Measurements from ENCODE around the gene GABRR3.
A peak's percentile ranks its signal among the peaks of the same experiment; 100 is the strongest.

Gene GABRR3

DNA sequence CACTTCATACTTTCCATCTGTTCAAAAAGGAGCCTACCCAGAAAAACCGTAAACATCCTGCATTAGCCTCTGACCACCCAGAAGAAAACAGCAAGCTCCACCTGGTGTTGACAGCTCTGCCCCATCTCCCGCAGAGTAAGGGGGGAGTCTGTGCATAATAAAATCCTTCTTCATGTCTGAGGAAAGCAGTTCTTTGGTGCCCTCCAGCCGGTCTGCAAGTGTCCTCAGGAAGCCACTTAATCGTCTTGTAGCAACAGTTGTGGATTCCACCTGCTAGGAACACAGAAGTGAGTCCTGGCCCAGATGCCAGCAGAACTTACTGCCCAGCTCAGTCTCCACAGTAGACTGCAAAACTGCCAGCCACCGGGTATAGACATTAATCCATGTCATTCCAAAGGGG is 85.4 kb downstream of the GABRR3 start:
- Histone ChIP-seq H3K4me3 (ENCODE audit: low read length) (no peak overlapping the region), H3K79me1 (ENCODE audit: low read length) (no peaks in the 10 kb centered on the region), H3K4me2 (ENCODE audit: low read length) (no peak overlapping the region), H3K4ac (ENCODE audit: low read depth, low read length) (no peak overlapping the region), H2BK5ac (ENCODE audit: low read length) (no peak overlapping the region), H2AK5ac (ENCODE audit: low read length) (no peak overlapping the region), H3K9ac (ENCODE audit: low read length) (no peak overlapping the region), H3K4me1 (ENCODE audit: control insufficient read depth, low read depth, low read length) (no peaks in the 10 kb centered on the region), H3K79me2 (ENCODE audit: control insufficient read depth, insufficient read depth, low read length) (no peaks in the 10 kb centered on the region), H3K27ac (ENCODE audit: low read depth, low read length) (no peak overlapping the region), H4K5ac (ENCODE audit: low read length) (no peak overlapping the region), H3K18ac (ENCODE audit: low read length) (no peak overlapping the region), H3K36me3 (ENCODE audit: control insufficient read depth, insufficient read depth, low read length) (peaks cover 13% of the 10 kb centered on the region), H3K56ac (ENCODE audit: low read length) (no peak overlapping the region), H4K8ac (ENCODE audit: low read depth, low read length) (no peak overlapping the region), H2BK15ac (replicated peaks; ENCODE audit: low read depth) (no peak overlapping the region), H3K27me3 (ENCODE audit: insufficient read depth, low read length, poor library complexity) (no peaks in the 10 kb centered on the region), H2BK120ac (ENCODE audit: low read depth, low read length) (no peak overlapping the region), H3K23ac (ENCODE audit: low read length) (no peak overlapping the region)
- no peak for DNase-seq
- no CpG with 5 or more reads among the region's 5 CpGs for WGBS (ENCODE audit: extremely low coverage, insufficient coverage, low lambda C conversion rate)

GRCh38 chr3:97949110-97949485 is 86.0 kb downstream of the GABRR3 start:
- WGBS (ENCODE audit: extremely low coverage, insufficient coverage, low lambda C conversion rate): no CpG with 5 or more reads among the region's 2 CpGs
- peaks cover 12% of the 10 kb centered on the region for H3K36me3 ChIP-seq (ENCODE audit: control insufficient read depth, insufficient read depth, low read length)

GRCh38 chr3:97948351-97949109 is 86.6 kb downstream of the GABRR3 start:
- H3K23ac ChIP-seq (ENCODE audit: low read length): no peak overlapping the region
- peaks cover 10% of the 10 kb centered on the region for H3K36me3 ChIP-seq (ENCODE audit: control insufficient read depth, insufficient read depth, low read length)
- H4K5ac ChIP-seq (ENCODE audit: low read length): no peak overlapping the region
- H3K79me2 ChIP-seq (ENCODE audit: control insufficient read depth, insufficient read depth, low read length): no peaks in the 10 kb centered on the region
- H3K56ac ChIP-seq (ENCODE audit: low read length): no peak overlapping the region
- no CpG with 5 or more reads among the region's 5 CpGs for WGBS (ENCODE audit: extremely low coverage, insufficient coverage, low lambda C conversion rate)
- no peak overlapping the region for H2BK120ac ChIP-seq (ENCODE audit: low read depth, low read length)
- no peak overlapping the region for H3K4ac ChIP-seq (ENCODE audit: low read depth, low read length)
- no peaks in the 10 kb centered on the region for H3K79me1 ChIP-seq (ENCODE audit: low read length)
- no peak for DNase-seq
- no peak overlapping the region for H3K4me2 ChIP-seq (ENCODE audit: low read length)
- H3K9ac ChIP-seq (ENCODE audit: low read length): no peak overlapping the region
- H2BK15ac ChIP-seq (replicated peaks; ENCODE audit: low read depth): no peak overlapping the region
- no peak overlapping the region for H2BK5ac ChIP-seq (ENCODE audit: low read length)
- no peak overlapping the region for H3K18ac ChIP-seq (ENCODE audit: low read length)
- H3K27ac ChIP-seq (ENCODE audit: low read depth, low read length): no peak overlapping the region
- no peak overlapping the region for H3K4me3 ChIP-seq (ENCODE audit: low read length)
- H3K27me3 ChIP-seq (ENCODE audit: insufficient read depth, low read length, poor library complexity): no peaks in the 10 kb centered on the region
- H4K8ac ChIP-seq (ENCODE audit: low read depth, low read length): no peak overlapping the region
- no peaks in the 10 kb centered on the region for H3K4me1 ChIP-seq (ENCODE audit: control insufficient read depth, low read depth, low read length)
- H2AK5ac ChIP-seq (ENCODE audit: low read length): no peak overlapping the region

More at GRCh38 chr3:97949110-97949485, 86.0 kb downstream of the GABRR3 start:
- H4K8ac ChIP-seq (ENCODE audit: low read depth, low read length): no peak overlapping the region
- H3K9ac ChIP-seq (ENCODE audit: low read length): no peak overlapping the region
- DNase-seq: no peak
- H3K56ac ChIP-seq (ENCODE audit: low read length): no peak overlapping the region
- no peaks in the 10 kb centered on the region for H3K4me1 ChIP-seq (ENCODE audit: control insufficient read depth, low read depth, low read length)
- H2BK15ac ChIP-seq (replicated peaks; ENCODE audit: low read depth): no peak overlapping the region
- no peak overlapping the region for H3K27ac ChIP-seq (ENCODE audit: low read depth, low read length)
- H4K5ac ChIP-seq (ENCODE audit: low read length): no peak overlapping the region
- H2AK5ac ChIP-seq (ENCODE audit: low read length): no peak overlapping the region
- no peaks in the 10 kb centered on the region for H3K79me2 ChIP-seq (ENCODE audit: control insufficient read depth, insufficient read depth, low read length)
- H3K27me3 ChIP-seq (ENCODE audit: insufficient read depth, low read length, poor library complexity): no peaks in the 10 kb centered on the region
- no peak overlapping the region for H2BK5ac ChIP-seq (ENCODE audit: low read length)
- no peak overlapping the region for H3K23ac ChIP-seq (ENCODE audit: low read length)
- H3K4me3 ChIP-seq (ENCODE audit: low read length): no peak overlapping the region
- no peak overlapping the region for H2BK120ac ChIP-seq (ENCODE audit: low read depth, low read length)
- no peak overlapping the region for H3K18ac ChIP-seq (ENCODE audit: low read length)
- no peak overlapping the region for H3K4ac ChIP-seq (ENCODE audit: low read depth, low read length)
- H3K4me2 ChIP-seq (ENCODE audit: low read length): no peak overlapping the region
- no peaks in the 10 kb centered on the region for H3K79me1 ChIP-seq (ENCODE audit: low read length)

DNA sequence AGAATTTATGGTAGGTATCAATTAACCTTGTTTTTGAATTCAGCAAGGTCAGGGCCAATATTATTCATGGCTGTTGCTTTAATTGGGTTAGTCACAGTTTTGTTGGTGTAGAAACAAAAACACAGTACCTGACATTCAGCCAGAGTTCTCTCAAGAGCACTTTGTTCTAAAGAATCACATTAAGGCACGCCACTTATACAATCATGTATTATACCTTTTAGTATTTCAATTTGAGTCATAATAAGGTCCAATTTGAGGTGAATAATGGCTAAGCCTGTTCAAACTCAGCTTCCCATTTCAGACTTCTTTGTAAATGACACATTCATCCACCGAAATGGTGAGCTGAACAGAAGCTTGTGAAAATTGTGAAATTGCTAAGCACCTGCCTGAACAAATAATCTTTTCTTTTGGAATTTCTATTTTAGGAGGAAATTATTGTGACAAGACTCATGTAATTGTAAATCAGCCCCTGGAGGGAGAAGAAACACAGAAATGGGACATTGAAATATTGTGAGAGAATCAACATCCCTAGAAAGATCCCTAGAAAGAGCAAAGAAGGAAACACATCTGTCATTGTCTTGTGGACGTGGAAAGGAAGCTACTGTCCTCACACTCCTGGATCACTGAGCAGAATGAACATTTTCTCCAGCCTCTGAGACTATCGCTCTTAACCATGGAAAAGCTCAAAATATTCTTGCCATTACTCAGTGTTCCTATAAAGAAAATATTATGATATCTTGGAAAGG is 92.1 kb downstream of the GABRR3 start:
- Histone ChIP-seq H3K36me3 (ENCODE audit: control insufficient read depth, insufficient read depth, low read length) (peaks cover 3% of the 10 kb centered on the region), H3K79me2 (ENCODE audit: control insufficient read depth, insufficient read depth, low read length) (no peaks in the 10 kb centered on the region), H2BK5ac (ENCODE audit: low read length) (no peak overlapping the region), H4K8ac (ENCODE audit: low read depth, low read length) (no peak overlapping the region), H4K5ac (ENCODE audit: low read length) (no peak overlapping the region), H3K23ac (ENCODE audit: low read length) (no peak overlapping the region), H3K4me2 (ENCODE audit: low read length) (no peak overlapping the region), H2BK15ac (replicated peaks; ENCODE audit: low read depth) (no peak overlapping the region), H3K79me1 (ENCODE audit: low read length) (no peaks in the 10 kb centered on the region), H3K9ac (ENCODE audit: low read length) (no peak overlapping the region), H3K4me3 (ENCODE audit: low read length) (no peak overlapping the region), H3K4me1 (ENCODE audit: control insufficient read depth, low read depth, low read length) (no peaks in the 10 kb centered on the region), H3K56ac (ENCODE audit: low read length) (no peak overlapping the region), H3K4ac (ENCODE audit: low read depth, low read length) (no peak overlapping the region), H2BK120ac (ENCODE audit: low read depth, low read length) (no peak overlapping the region), H3K18ac (ENCODE audit: low read length) (no peak overlapping the region), H2AK5ac (ENCODE audit: low read length) (no peak overlapping the region), H3K27me3 (ENCODE audit: insufficient read depth, low read length, poor library complexity) (no peaks in the 10 kb centered on the region), H3K27ac (ENCODE audit: low read depth, low read length) (no peak overlapping the region)
- WGBS (ENCODE audit: extremely low coverage, insufficient coverage, low lambda C conversion rate): no CpG with 5 or more reads among the region's 4 CpGs
- DNase-seq: no peak

GRCh38 chr3:97940034-97940433 is 95.1 kb downstream of the GABRR3 start:
- H2BK5ac ChIP-seq (ENCODE audit: low read length): no peak overlapping the region
- H3K4ac ChIP-seq (ENCODE audit: low read depth, low read length): no peak overlapping the region
- H3K4me1 ChIP-seq (ENCODE audit: control insufficient read depth, low read depth, low read length): no peaks in the 10 kb centered on the region
- no peak overlapping the region for H3K56ac ChIP-seq (ENCODE audit: low read length)
- H3K18ac ChIP-seq (ENCODE audit: low read length): no peak overlapping the region
- no CpG with 5 or more reads among the region's 1 CpG for WGBS (ENCODE audit: extremely low coverage, insufficient coverage, low lambda C conversion rate)
- no peak overlapping the region for H3K4me3 ChIP-seq (ENCODE audit: low read length)
- H4K8ac ChIP-seq (ENCODE audit: low read depth, low read length): no peak overlapping the region
- H3K36me3 ChIP-seq (ENCODE audit: control insufficient read depth, insufficient read depth, low read length): no peaks in the 10 kb centered on the region
- H2BK15ac ChIP-seq (replicated peaks; ENCODE audit: low read depth): no peak overlapping the region
- no peak overlapping the region for H4K5ac ChIP-seq (ENCODE audit: low read length)
- H3K79me1 ChIP-seq (ENCODE audit: low read length): no peaks in the 10 kb centered on the region
- H3K79me2 ChIP-seq (ENCODE audit: control insufficient read depth, insufficient read depth, low read length): no peaks in the 10 kb centered on the region
- H2BK120ac ChIP-seq (ENCODE audit: low read depth, low read length): no peak overlapping the region
- no peak overlapping the region for H3K9ac ChIP-seq (ENCODE audit: low read length)
- H3K23ac ChIP-seq (ENCODE audit: low read length): no peak overlapping the region
- no peak overlapping the region for H3K27ac ChIP-seq (ENCODE audit: low read depth, low read length)
- H3K4me2 ChIP-seq (ENCODE audit: low read length): no peak overlapping the region
- no peaks in the 10 kb centered on the region for H3K27me3 ChIP-seq (ENCODE audit: insufficient read depth, low read length, poor library complexity)
- peak; percentile 52 for DNase-seq
- no peak overlapping the region for H2AK5ac ChIP-seq (ENCODE audit: low read length)

Data from mesendoderm (in vitro differentiated cells).